HepG2 (cell line): ENCODE results near the gene SH3D21. TPM values are rescaled to one million over a fixed set of nuclear protein-coding genes. Genes with fewer than 3 reads are reported as not detected.

Source experiments
- ETV5 ChIP-seq: IDR thresholded peaks from 2 replicates; pipeline ENCODE4 v1.6.1; 2018; ENCODE audit warnings: missing biosample characterization, missing genetic modification reagents, inconsistent platforms, borderline replicate concordance
- FOSL2 ChIP-seq: sonication (generic); formaldehyde crosslinking; IDR thresholded peaks from 2 replicates; pipeline ENCODE4 v1.4.0; 2020; ENCODE audit warnings: missing genetic modification reagents
- KAT8 ChIP-seq: IDR thresholded peaks from 2 replicates; pipeline ENCODE4 v1.6.1; 2016; ENCODE audit warnings: missing genetic modification reagents, missing compliant biosample characterization
- KDM3A ChIP-seq: IDR thresholded peaks from 2 replicates; pipeline ENCODE4 v1.6.1; 2018; ENCODE audit warnings: low read depth, missing compliant biosample characterization
- YEATS4 ChIP-seq: sonication (generic); formaldehyde crosslinking; IDR thresholded peaks from 2 replicates; pipeline ENCODE4 v1.4.0; 2020; ENCODE audit warnings: missing genetic modification reagents, borderline replicate concordance
- ZNF34 ChIP-seq: sonication (generic); formaldehyde crosslinking; IDR thresholded peaks from 2 replicates; pipeline ENCODE4 v1.4.0; 2020; ENCODE audit warnings: mild to moderate bottlenecking, missing genetic modification reagents, borderline replicate concordance
- polyA plus RNA-seq, 8 experiments: library from polyadenylated mRNA; depleted of rRNA in 3 of 8; stranded (reverse) in 7 of 8; unstranded in 1 of 8; fragments of >200 nt; fragmentation: Illumina TruSeq in 4 of 8; extraction: Trizol in 4 of 8; gene quantifications; 2 replicates each; pipeline versions ENCODE4 v1.2.1 to v1.2.3, GENCODE V29; 2011 to 2016; ENCODE audit warnings: low read depth in 4 of 8, missing spikeins in 1 of 8, mixed read lengths in 1 of 8; ENCODE audit not compliant: insufficient read depth in 1 of 8
- total RNA-seq, 5 experiments: library from RNA; depleted of rRNA; stranded (reverse); fragments of >200 nt; fragmentation: Illumina TruSeq; extraction: Trizol; gene quantifications; 2 replicates each; pipeline ENCODE4 v1.2.3, GENCODE V29; 2016; ENCODE audit warnings: low read depth in 1 of 5
- TF ChIP-seq, protein P1 (sequence below): sonication (generic); formaldehyde crosslinking; IDR thresholded peaks from 2 replicates; pipeline ENCODE4 v1.5.1; 2020; ENCODE audit warnings: missing genetic modification reagents, mild to moderate bottlenecking, borderline replicate concordance
- TF ChIP-seq, protein P2 (sequence below): sonication (generic); formaldehyde crosslinking; IDR thresholded peaks from 2 replicates; pipeline ENCODE4 v1.5.0; 2020; ENCODE audit warnings: mild to moderate bottlenecking, missing genetic modification reagents
- TF ChIP-seq, protein P3 (sequence below): sonication (generic); formaldehyde crosslinking; IDR thresholded peaks from 2 replicates; pipeline ENCODE4 v1.4.0; 2020; ENCODE audit warnings: missing genetic modification reagents
- TF ChIP-seq, protein P4 (sequence below), 2 experiments: sonication (generic) in 1 of 2; formaldehyde crosslinking in 1 of 2; IDR thresholded peaks; 2 replicates each; pipeline versions ENCODE4 v1.4.0 to v1.6.1; 2016 to 2020; ENCODE audit warnings: borderline replicate concordance in 1 of 2, low read depth in 1 of 2, mild to moderate bottlenecking in 1 of 2, missing genetic modification reagents in 1 of 2

SH3D21 gene
- total and polyA plus RNA-seq, 2 of the 13 experiments (the other 11 are each of a cell fraction or from before 2014, with no cell fraction given) = 5.1 to 8.6 TPM

DNA sequence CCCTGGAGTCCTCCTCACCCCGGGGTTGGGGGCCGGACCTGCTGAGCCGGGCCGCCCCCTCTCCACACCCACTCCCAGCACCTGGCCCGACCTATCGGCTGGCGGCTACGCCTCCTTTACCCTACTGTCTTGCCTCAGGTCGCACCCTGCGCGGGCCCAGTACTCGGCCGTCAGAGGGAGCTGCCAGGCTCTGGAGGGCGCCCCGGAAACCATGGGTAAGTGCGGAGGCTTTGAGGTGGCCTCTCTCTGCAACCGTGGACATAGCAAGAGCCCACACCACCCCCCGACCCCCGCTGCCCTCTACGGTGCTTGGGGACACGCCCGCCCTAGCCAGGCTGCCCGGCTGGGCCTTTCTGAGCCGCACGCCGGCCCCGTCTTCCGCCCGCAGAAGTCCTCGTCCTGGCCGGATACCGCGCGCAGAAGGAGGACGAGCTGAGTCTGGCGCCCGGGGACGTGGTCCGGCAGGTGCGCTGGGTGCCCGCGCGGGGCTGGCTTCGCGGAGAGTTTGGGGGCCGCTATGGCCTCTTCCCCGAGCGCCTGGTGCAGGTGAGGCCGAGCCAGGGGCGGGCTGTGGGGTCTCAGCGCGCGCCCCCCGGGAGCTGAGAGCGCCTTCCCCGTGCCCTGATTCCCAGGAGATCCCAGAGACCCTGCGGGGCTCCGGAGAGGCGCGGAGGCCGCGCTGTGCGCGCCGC lies at the start of gene SH3D21 (continued):
- TF ChIP-seq, protein P1, sequence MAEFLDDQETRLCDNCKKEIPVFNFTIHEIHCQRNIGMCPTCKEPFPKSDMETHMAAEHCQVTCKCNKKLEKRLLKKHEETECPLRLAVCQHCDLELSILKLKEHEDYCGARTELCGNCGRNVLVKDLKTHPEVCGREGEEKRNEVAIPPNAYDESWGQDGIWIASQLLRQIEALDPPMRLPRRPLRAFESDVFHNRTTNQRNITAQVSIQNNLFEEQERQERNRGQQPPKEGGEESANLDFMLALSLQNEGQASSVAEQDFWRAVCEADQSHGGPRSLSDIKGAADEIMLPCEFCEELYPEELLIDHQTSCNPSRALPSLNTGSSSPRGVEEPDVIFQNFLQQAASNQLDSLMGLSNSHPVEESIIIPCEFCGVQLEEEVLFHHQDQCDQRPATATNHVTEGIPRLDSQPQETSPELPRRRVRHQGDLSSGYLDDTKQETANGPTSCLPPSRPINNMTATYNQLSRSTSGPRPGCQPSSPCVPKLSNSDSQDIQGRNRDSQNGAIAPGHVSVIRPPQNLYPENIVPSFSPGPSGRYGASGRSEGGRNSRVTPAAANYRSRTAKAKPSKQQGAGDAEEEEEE (CRISPR knock-in tag) = no peak
- TF ChIP-seq, protein P2, sequence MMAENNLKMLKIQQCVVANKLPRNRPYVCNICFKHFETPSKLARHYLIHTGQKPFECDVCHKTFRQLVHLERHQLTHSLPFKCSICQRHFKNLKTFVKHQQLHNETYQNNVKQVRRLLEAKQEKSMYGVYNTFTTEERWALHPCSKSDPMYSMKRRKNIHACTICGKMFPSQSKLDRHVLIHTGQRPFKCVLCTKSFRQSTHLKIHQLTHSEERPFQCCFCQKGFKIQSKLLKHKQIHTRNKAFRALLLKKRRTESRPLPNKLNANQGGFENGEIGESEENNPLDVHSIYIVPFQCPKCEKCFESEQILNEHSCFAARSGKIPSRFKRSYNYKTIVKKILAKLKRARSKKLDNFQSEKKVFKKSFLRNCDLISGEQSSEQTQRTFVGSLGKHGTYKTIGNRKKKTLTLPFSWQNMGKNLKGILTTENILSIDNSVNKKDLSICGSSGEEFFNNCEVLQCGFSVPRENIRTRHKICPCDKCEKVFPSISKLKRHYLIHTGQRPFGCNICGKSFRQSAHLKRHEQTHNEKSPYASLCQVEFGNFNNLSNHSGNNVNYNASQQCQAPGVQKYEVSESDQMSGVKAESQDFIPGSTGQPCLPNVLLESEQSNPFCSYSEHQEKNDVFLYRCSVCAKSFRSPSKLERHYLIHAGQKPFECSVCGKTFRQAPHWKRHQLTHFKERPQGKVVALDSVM (CRISPR knock-in tag) = peak; percentile 86; the same call in 1 of the 2 replicates
- no peak for TF ChIP-seq KDM3A (CRISPR knock-in tag)
- TF ChIP-seq KAT8 (CRISPR knock-in tag) = no peak
- TF ChIP-seq, protein P3, sequence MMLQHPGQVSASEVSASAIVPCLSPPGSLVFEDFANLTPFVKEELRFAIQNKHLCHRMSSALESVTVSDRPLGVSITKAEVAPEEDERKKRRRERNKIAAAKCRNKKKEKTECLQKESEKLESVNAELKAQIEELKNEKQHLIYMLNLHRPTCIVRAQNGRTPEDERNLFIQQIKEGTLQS (CRISPR knock-in tag) = peak; percentile 12; the same call in 1 of the 2 replicates
- TF ChIP-seq ETV5 (CRISPR knock-in tag) = 0 out of 2 replicates have a peak, but pooled peaks have one; percentile 35
- TF ChIP-seq, protein P4, sequence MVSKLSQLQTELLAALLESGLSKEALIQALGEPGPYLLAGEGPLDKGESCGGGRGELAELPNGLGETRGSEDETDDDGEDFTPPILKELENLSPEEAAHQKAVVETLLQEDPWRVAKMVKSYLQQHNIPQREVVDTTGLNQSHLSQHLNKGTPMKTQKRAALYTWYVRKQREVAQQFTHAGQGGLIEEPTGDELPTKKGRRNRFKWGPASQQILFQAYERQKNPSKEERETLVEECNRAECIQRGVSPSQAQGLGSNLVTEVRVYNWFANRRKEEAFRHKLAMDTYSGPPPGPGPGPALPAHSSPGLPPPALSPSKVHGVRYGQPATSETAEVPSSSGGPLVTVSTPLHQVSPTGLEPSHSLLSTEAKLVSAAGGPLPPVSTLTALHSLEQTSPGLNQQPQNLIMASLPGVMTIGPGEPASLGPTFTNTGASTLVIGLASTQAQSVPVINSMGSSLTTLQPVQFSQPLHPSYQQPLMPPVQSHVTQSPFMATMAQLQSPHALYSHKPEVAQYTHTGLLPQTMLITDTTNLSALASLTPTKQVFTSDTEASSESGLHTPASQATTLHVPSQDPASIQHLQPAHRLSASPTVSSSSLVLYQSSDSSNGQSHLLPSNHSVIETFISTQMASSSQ (IDR thresholded peaks at IDR 0.05; ENCODE audit: low read depth) = no peak
- TF ChIP-seq, protein P4 (CRISPR knock-in tag; IDR thresholded peaks at IDR 0.05; ENCODE audit: borderline replicate concordance) = no peak
- no peak for TF ChIP-seq ZNF34
- 0 out of 2 replicates have a peak, but pooled peaks have one; percentile 20 for TF ChIP-seq FOSL2 (CRISPR knock-in tag)
- TF ChIP-seq YEATS4 = peak; percentile 51; the same call in 1 of the 2 replicates
